GM12891 (cell line): ENCODE data around the gene RAB11FIP4.

Experiments used
- POLR2A ChIP-seq: IDR thresholded peaks from 2 replicates; pipeline ENCODE4 v1.6.1; 2011; ENCODE audit warnings: low read depth, low read length, control low read depth
- POLR2AphosphoS5 ChIP-seq: IDR thresholded peaks from 2 replicates; pipeline ENCODE4 v1.6.1; 2011; ENCODE audit warnings: low read depth, low read length, control low read depth
- POU2F2 ChIP-seq: IDR thresholded peaks from 2 replicates; pipeline ENCODE4 v1.6.1; 2011; ENCODE audit warnings: low read depth, mild to moderate bottlenecking, control low read depth, low read length, moderate library complexity
- SPI1 ChIP-seq: IDR thresholded peaks from 2 replicates; pipeline ENCODE4 v1.6.1; 2011; ENCODE audit warnings: low read depth, low read length, control low read depth

DNA sequence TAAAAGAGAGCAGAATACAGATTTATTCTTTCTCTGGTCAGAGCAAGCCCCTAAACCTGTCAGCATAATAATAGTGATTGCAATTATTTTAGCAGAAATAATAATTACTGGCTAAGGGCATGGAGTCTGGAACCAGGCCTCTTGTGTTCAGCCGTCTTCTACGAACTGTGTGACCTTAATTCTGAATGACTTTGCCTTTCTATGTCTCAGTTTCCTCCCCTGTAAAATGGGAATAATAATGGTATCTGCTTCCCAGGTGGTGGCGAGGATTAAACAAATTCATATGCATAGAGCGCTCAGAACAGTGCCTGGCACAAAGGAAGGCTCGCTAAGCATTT lies 33.4 kb downstream of the RAB11FIP4 start:
- TF ChIP-seq SPI1 (no peak), POLR2A (no peak), POLR2AphosphoS5 (no peak), POU2F2 (no peak)
